Small intestine (tissue), 7 donors: ENCODE measurements around the gene PRRC2B. TPM values are rescaled to one million over a fixed set of nuclear protein-coding genes. Genes with fewer than 3 reads are reported as not detected.
"Not testable (repeated sequence)": the region's sequence is repeated elsewhere in the genome, so short reads cannot be mapped to it uniquely, and the experiment has no call there.

Source experiments
- DNase-seq, 2 donors: peaks; one replicate each; pipeline versions ENCODE4 v3.0.0 to v3.0.0-alpha.2; 2013
- FAIRE-seq: peaks from 2 replicates; lab custom pipeline; 2012; peaks lifted over from hg19 to GRCh38; lab: Jason Lieb, UNC
- H3K27ac ChIP-seq, 3 donors: one replicate each; pipeline ENCODE4 v1.5.1; 2013; ENCODE audit warnings: low read length in 2 of 3, mild to moderate bottlenecking in 2 of 3, control low read depth in 1 of 3, inconsistent platforms in 1 of 3, low read depth in 1 of 3, moderate library complexity in 1 of 3
- H3K27me3 ChIP-seq, 3 donors: one replicate each; pipeline ENCODE4 v1.6.1; 2013; ENCODE audit warnings: low read length in 3 of 3, inconsistent platforms in 1 of 3; ENCODE audit not compliant: control insufficient read depth in 3 of 3, insufficient read depth in 3 of 3
- H3K36me3 ChIP-seq, 3 donors: one replicate each; pipeline ENCODE4 v1.6.1; 2013; ENCODE audit warnings: low read length in 3 of 3, inconsistent platforms in 1 of 3, low read depth in 1 of 3, mild to moderate bottlenecking in 1 of 3, moderate library complexity in 1 of 3; ENCODE audit not compliant: control insufficient read depth in 3 of 3, insufficient read depth in 2 of 3
- H3K4me1 ChIP-seq, 3 donors: one replicate each; pipeline ENCODE4 v1.6.1; 2013; ENCODE audit warnings: low read length in 2 of 3, inconsistent platforms in 1 of 3, low read depth in 1 of 3, mild to moderate bottlenecking in 1 of 3, moderate library complexity in 1 of 3; ENCODE audit not compliant: control insufficient read depth in 3 of 3, insufficient read depth in 2 of 3
- H3K4me3 ChIP-seq, 3 donors: one replicate each; pipeline ENCODE4 v1.5.1; 2013; ENCODE audit warnings: low read length in 3 of 3, control low read depth in 1 of 3, inconsistent platforms in 1 of 3, low read depth in 1 of 3, mild to moderate bottlenecking in 1 of 3, moderate library complexity in 1 of 3
- H3K9me3 ChIP-seq, 2 donors: one replicate each; pipeline ENCODE4 v1.6.1; 2013; ENCODE audit warnings: low read depth in 1 of 2, low read length in 1 of 2; ENCODE audit not compliant: control insufficient read depth in 2 of 2, insufficient read depth in 1 of 2
- WGBS, 3 donors: extraction: QIAGEN DNeasy Blood & Tissue Kit; methylation state at CpG; one replicate each; pipeline ENCODE4 v1.1.7; 2013; 5-methylcytosine and 5-hydroxymethylcytosine counted together
- polyA plus RNA-seq, 4 donors: library from polyadenylated mRNA; stranded (reverse) in 3 of 4; unstranded in 1 of 4; fragments of 200-250 nt in 3 of 4; fragments of 120-200 nt in 1 of 4; gene quantifications; one replicate each; pipeline versions ENCODE4 v1.2.1 to v1.2.3, GENCODE V29; 2013
- donor health status: healthy with polysubstance abuse.
- donor health status: control.
- donor health status: control.
- donor health status: Bipolar disorder and iron deficiency.
- donor health status: healthy.

Gene PRRC2B
- polyA plus RNA-seq, 4 donors, result 18.9 to 138 (median 40.7) TPM

GRCh38 chr9:131467214-131467935 lies 73.5 kb downstream of the PRRC2B start:
- 74 to 83% (median 80%) methylated on average over 13 of the region's 13 CpGs for WGBS, 3 donors
- Histone ChIP-seq H3K27me3 (no peaks in the 10 kb centered on the region), H3K9me3 (no peaks in the 10 kb centered on the region), H3K36me3 (peaks cover 29 to 71% (median 43%) of the 10 kb centered on the region in 3 donors), H3K4me3 (no peak overlapping the region), H3K27ac (no peak overlapping the region), H3K4me1 (no peaks in the 10 kb centered on the region)
- FAIRE-seq, result no peak
- no peak for DNase-seq

GRCh38 chr9:131468031-131468430 lies 74.1 kb downstream of the PRRC2B start:
- Histone ChIP-seq H3K36me3 (peaks cover 32 to 77% (median 46%) of the 10 kb centered on the region in 3 donors), H3K4me1 (no peaks in the 10 kb centered on the region), H3K27me3 (no peaks in the 10 kb centered on the region), H3K27ac (no peak overlapping the region), H3K9me3 (no peaks in the 10 kb centered on the region), H3K4me3 (no peak overlapping the region)
- WGBS, 3 donors, result 93 to 97% (median 95%) methylated on average over 4 of the region's 4 CpGs
- DNase-seq (no peak), FAIRE-seq (no peak)

- H3K4me1 ChIP-seq, result no peaks in the 10 kb centered on the region
- DNase-seq (no peak), FAIRE-seq (no peak)
- H3K27ac ChIP-seq, result no peak overlapping the region
- 91 to 93% (median 92%) methylated on average over 6 of the region's 6 CpGs for WGBS, 3 donors
- H3K36me3 ChIP-seq, result peaks cover 39 to 78% (median 53%) of the 10 kb centered on the region in 3 donors
- H3K27me3 ChIP-seq, result no peaks in the 10 kb centered on the region
- no peaks in the 10 kb centered on the region for H3K9me3 ChIP-seq
- no peak overlapping the region for H3K4me3 ChIP-seq
Observed at GRCh38 chr9:131469356-131469755, 75.5 kb downstream of the PRRC2B start.

- Histone ChIP-seq H3K27ac (no peak overlapping the region), H3K4me1 (no peaks in the 10 kb centered on the region), H3K36me3 (peaks cover 43 to 78% (median 55%) of the 10 kb centered on the region in 3 donors), H3K9me3 (no peaks in the 10 kb centered on the region), H3K4me3 (no peak overlapping the region), H3K27me3 (no peaks in the 10 kb centered on the region)
- no peak for FAIRE-seq
- no peak for DNase-seq
- WGBS, 3 donors, result 96 to 98% (median 97%) methylated on average over 16 of the region's 16 CpGs
Observed at GRCh38 chr9:131469951-131470350, 76.1 kb downstream of the PRRC2B start.

GRCh38 chr9:131470581-131470991 lies 76.7 kb downstream of the PRRC2B start:
- no peak for DNase-seq
- Histone ChIP-seq H3K9me3 (no peaks in the 10 kb centered on the region), H3K27me3 (no peaks in the 10 kb centered on the region), H3K36me3 (peaks cover 43 to 79% (median 57%) of the 10 kb centered on the region in 3 donors), H3K27ac (no peak overlapping the region), H3K4me1 (no peaks in the 10 kb centered on the region), H3K4me3 (no peak overlapping the region)
- WGBS, 3 donors, result 98% methylated on average over 12 of the region's 12 CpGs
- FAIRE-seq, result no peak

GRCh38 chr9:131472085-131472484 lies 78.2 kb downstream of the PRRC2B start:
- not testable (repeated sequence) for DNase-seq, H3K4me1 ChIP-seq, H3K27ac ChIP-seq, H3K4me3 ChIP-seq, H3K9me3 ChIP-seq, FAIRE-seq, H3K27me3 ChIP-seq
- WGBS, 3 donors, result 89 to 97% (median 94%) methylated on average over 3 to 5 of the region's 5 CpGs
- H3K36me3 ChIP-seq, result peaks cover 57 to 84% (median 62%) of the 10 kb centered on the region in 3 donors

- H3K27ac ChIP-seq, result no peak overlapping the region
- H3K27me3 ChIP-seq, result no peaks in the 10 kb centered on the region
- FAIRE-seq (no peak), DNase-seq (peak; percentile 21 to 27)
- no peaks in the 10 kb centered on the region for H3K9me3 ChIP-seq
- H3K4me3 ChIP-seq, result no peak overlapping the region
- peaks cover 51 to 85% (median 58%) of the 10 kb centered on the region in 3 donors for H3K36me3 ChIP-seq
- WGBS, 3 donors, result 96 to 98% (median 97%) methylated on average over 9 of the region's 9 CpGs
- no peaks in the 10 kb centered on the region for H3K4me1 ChIP-seq
Observed at GRCh38 chr9:131473198-131473885, 79.5 kb downstream of the PRRC2B start.

GRCh38 chr9:131473891-131474290 lies 80.0 kb downstream of the PRRC2B start:
- Histone ChIP-seq H3K27me3 (no peaks in the 10 kb centered on the region), H3K27ac (no peak overlapping the region), H3K9me3 (no peaks in the 10 kb centered on the region), H3K4me1 (no peaks in the 10 kb centered on the region), H3K4me3 (no peak overlapping the region), H3K36me3 (peaks cover 48 to 87% (median 59%) of the 10 kb centered on the region in 3 donors)
- WGBS, 3 donors, result 81 to 85% (median 84%) methylated on average over 10 of the region's 10 CpGs
- FAIRE-seq, result no peak
- no peak for DNase-seq
